Measurements from ENCODE around the gene LHFPL2. TPM values are rescaled to one million over a fixed set of nuclear protein-coding genes. Genes with fewer than 3 reads are reported as not detected.

Gene LHFPL2
- total and polyA plus RNA-seq, 9 of the 15 experiments (the other 6 are each of a cell fraction or from before 2014, with no cell fraction given) = 1.0 to 6.6 (median 4.6) TPM

GRCh38 chr5:78475370-78475769, 173.2 kb downstream of the LHFPL2 start (continued):
- TF ChIP-seq RREB1 (CRISPR knock-in tag; IDR thresholded peaks at IDR 0.05) = no peak
- no peak for TF ChIP-seq ESRRA (IDR thresholded peaks at IDR 0.05; ENCODE audit: borderline replicate concordance, low read depth)
- TF ChIP-seq, protein P1, sequence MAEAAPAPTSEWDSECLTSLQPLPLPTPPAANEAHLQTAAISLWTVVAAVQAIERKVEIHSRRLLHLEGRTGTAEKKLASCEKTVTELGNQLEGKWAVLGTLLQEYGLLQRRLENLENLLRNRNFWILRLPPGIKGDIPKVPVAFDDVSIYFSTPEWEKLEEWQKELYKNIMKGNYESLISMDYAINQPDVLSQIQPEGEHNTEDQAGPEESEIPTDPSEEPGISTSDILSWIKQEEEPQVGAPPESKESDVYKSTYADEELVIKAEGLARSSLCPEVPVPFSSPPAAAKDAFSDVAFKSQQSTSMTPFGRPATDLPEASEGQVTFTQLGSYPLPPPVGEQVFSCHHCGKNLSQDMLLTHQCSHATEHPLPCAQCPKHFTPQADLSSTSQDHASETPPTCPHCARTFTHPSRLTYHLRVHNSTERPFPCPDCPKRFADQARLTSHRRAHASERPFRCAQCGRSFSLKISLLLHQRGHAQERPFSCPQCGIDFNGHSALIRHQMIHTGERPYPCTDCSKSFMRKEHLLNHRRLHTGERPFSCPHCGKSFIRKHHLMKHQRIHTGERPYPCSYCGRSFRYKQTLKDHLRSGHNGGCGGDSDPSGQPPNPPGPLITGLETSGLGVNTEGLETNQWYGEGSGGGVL (CRISPR knock-in tag; IDR thresholded peaks at IDR 0.05) = no peak

Data from K562 (cell line).